Mononuclear cell (primary cell): Measurements from ENCODE around the gene MYO5B. TPM values are rescaled to one million over a fixed set of nuclear protein-coding genes. Genes with fewer than 3 reads are reported as not detected.
"Not testable (repeated sequence)": the region's sequence is repeated elsewhere in the genome, so short reads cannot be mapped to it uniquely, and the experiment has no call there.

Experiments used
- H3K27me3 ChIP-seq: 2 replicates; pipeline ENCODE4 v1.6.0; 2011; ENCODE audit warnings: low read length, control low read depth; ENCODE audit not compliant: insufficient read depth
- H3K4me1 ChIP-seq: 2 replicates; pipeline ENCODE4 v1.5.1; 2011; ENCODE audit warnings: mild to moderate bottlenecking, low read length, control low read depth; ENCODE audit not compliant: insufficient read depth
- H3K4me3 ChIP-seq: 2 replicates; pipeline ENCODE4 v1.5.1; 2011; ENCODE audit warnings: mild to moderate bottlenecking, low read length, moderate library complexity
- H3K9me3 ChIP-seq: 2 replicates; pipeline ENCODE4 v1.5.1; 2011; ENCODE audit warnings: low read depth, mild to moderate bottlenecking, control low read depth, low read length
- total RNA-seq: library from RNA; depleted of rRNA; stranded (reverse); fragments of >200 nt; gene quantifications from one replicate; pipeline ENCODE4 v1.2.3, GENCODE V29; 2012

MYO5B gene
- under 0.01 TPM for total RNA-seq

DNA sequence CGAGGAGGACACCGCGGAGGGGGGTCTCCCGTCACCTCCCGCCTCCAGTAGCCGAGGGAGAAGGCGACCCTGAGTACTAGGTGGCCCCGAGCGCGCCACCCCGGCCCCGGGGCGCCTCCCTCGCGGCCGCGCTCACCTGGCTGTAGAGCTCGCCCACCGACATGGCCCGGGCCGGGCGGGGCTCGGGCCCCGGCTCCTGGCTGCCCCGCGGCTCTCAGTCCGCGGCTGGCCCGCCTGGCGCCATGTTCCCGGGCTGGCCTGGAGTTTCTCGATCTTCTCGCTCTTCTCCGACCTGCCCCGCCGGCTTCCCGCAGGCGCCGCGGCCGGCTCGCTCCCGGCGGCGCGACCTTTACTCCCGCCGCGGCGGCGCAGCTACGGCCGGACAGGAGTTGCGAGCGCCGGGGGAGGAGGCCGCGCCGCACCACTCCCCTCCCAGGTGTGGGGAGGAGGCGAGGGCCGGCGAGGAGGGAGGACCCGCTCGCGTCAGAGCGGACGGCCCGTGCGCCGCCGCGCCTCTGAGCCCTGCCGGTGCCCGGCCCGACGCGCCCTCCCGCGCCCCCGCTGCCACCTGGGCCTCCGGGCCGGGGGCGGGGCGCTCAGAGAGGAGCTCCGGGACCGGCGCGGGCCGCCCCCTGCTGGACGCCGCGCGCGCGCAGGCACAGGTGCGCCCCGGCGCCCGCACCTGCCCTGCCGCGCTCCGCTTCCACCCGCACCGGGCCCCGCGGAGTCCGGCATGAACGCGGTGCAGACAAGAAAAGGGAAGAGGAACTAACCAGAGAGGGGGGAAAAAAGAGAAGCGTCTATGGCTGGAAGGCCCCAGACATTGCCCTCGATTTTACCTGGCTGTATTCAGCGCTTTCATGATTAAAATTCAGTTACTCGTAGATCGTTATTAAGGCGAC is at the start of gene MYO5B:
TSS of gene MYO5B (minus strand) at position 517 of the 902 bp plus-strand sequence. CDS start at position 163, 354 bp downstream.
- Histone ChIP-seq H3K4me1 (peaks cover 8% of the 10 kb centered on the region), H3K4me3 (no peak within 1 kb of the TSS), H3K9me3 (no peaks in the 10 kb centered on the region), H3K27me3 (peaks cover 79% of the 10 kb centered on the region)

- H3K4me1 ChIP-seq, H3K27me3 ChIP-seq, H3K4me3 ChIP-seq, H3K9me3 ChIP-seq: not testable (repeated sequence)
Measured at GRCh38 chr18:50241768-50242167, 46.8 kb upstream of the MYO5B start.

- H3K4me3 ChIP-seq: no peak overlapping the region
- no peaks in the 10 kb centered on the region for H3K4me1 ChIP-seq
- peaks cover 4% of the 10 kb centered on the region for H3K9me3 ChIP-seq
- H3K27me3 ChIP-seq: peaks cover 3% of the 10 kb centered on the region
Measured at GRCh38 chr18:50240080-50240563, 45.2 kb upstream of the MYO5B start.

GRCh38 chr18:50232419-50232818 is 37.5 kb upstream of the MYO5B start:
- Histone ChIP-seq H3K9me3 (no peaks in the 10 kb centered on the region), H3K27me3 (peaks cover 7% of the 10 kb centered on the region), H3K4me3 (no peak overlapping the region), H3K4me1 (no peaks in the 10 kb centered on the region)

- no peaks in the 10 kb centered on the region for H3K9me3 ChIP-seq
- H3K4me1 ChIP-seq: no peaks in the 10 kb centered on the region
- H3K27me3 ChIP-seq: peaks cover 7% of the 10 kb centered on the region
- no peak overlapping the region for H3K4me3 ChIP-seq
Measured at GRCh38 chr18:50231621-50232020, 36.7 kb upstream of the MYO5B start.

- H3K4me1 ChIP-seq, H3K9me3 ChIP-seq, H3K27me3 ChIP-seq, H3K4me3 ChIP-seq: not testable (repeated sequence)
Measured at GRCh38 chr18:50220249-50220648, 25.3 kb upstream of the MYO5B start.

GRCh38 chr18:50218432-50219197 is 23.7 kb upstream of the MYO5B start:
- Histone ChIP-seq H3K4me3 (no peak overlapping the region), H3K9me3 (no peaks in the 10 kb centered on the region), H3K27me3 (no peaks in the 10 kb centered on the region)

DNA sequence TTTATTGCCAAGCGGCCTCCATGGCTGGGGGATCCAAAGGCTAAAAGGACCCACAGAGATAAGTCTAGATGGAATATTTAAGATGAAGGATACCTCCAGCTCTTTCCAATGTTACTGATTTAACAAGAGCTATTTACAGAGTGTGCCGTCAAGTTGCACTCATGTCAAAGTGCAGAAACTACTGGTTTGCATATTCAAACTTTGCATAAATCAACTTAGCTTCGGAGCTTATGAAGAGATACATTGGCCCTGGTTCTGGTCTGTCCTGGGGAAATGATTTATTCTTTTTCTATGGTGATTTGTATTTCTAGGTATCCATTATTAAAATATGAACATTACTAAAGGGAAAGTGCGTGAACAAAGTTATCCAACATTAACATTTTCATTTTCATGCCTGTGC is 14.4 kb upstream of the MYO5B start:
- Histone ChIP-seq H3K4me3 (no peak overlapping the region), H3K27me3 (peaks cover 6% of the 10 kb centered on the region), H3K4me1 (no peaks in the 10 kb centered on the region), H3K9me3 (no peaks in the 10 kb centered on the region)

More at GRCh38 chr18:50218432-50219197, 23.7 kb upstream of the MYO5B start:
- no peaks in the 10 kb centered on the region for H3K4me1 ChIP-seq

DNA sequence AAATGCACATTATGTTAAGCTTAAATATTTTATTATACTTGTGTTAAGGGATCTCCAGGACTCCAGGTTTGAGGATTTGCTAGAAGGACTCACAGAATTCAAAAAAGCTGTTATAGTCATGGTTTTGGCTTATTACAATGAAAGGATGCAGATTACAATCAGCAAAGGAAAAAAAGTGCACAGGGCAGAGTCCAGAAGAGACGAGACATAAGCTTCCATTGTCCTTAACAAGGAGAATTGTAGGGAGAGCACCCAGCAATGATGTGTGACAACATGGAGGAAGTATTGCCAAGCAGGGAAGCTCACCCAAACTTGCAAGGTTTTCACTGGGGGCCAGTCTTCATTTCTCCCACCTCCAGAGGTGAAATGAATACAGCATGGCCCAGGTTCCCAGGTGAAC is 12.8 kb upstream of the MYO5B start:
- Histone ChIP-seq H3K27me3 (peaks cover 19% of the 10 kb centered on the region), H3K9me3 (no peaks in the 10 kb centered on the region), H3K4me3 (no peak overlapping the region), H3K4me1 (no peaks in the 10 kb centered on the region)

- Histone ChIP-seq H3K27me3 (peaks cover 43% of the 10 kb centered on the region), H3K9me3 (no peaks in the 10 kb centered on the region), H3K4me1 (no peaks in the 10 kb centered on the region), H3K4me3 (no peak overlapping the region)
Measured at GRCh38 chr18:50203801-50204604, 9.1 kb upstream of the MYO5B start.

- Histone ChIP-seq H3K27me3 (peaks cover 59% of the 10 kb centered on the region), H3K9me3 (no peaks in the 10 kb centered on the region), H3K4me1 (no peaks in the 10 kb centered on the region), H3K4me3 (no peak overlapping the region)
Measured at GRCh38 chr18:50201476-50202018, 6.6 kb upstream of the MYO5B start.

DNA sequence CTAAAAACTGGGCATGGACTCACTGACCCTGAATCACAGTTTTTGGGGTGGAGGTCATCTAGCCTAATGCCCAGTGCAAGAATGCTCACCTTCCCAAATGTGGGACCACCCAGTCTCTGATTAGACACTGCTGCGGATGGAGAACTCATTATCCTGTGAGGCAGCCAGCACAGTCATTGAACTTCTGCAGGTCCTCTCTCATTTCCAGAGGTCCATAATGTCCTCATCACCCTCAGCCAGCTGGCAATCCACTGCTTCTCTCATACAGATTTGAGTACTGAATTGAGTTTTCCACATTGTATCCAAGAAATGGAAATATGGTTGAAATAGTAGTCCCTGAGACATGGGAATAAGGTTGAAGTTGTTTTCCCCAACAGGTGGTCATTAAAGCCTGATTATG is 5.0 kb upstream of the MYO5B start:
- H3K4me1 ChIP-seq: no peaks in the 10 kb centered on the region
- peaks cover 71% of the 10 kb centered on the region for H3K27me3 ChIP-seq
- H3K4me3 ChIP-seq: no peak overlapping the region

DNA sequence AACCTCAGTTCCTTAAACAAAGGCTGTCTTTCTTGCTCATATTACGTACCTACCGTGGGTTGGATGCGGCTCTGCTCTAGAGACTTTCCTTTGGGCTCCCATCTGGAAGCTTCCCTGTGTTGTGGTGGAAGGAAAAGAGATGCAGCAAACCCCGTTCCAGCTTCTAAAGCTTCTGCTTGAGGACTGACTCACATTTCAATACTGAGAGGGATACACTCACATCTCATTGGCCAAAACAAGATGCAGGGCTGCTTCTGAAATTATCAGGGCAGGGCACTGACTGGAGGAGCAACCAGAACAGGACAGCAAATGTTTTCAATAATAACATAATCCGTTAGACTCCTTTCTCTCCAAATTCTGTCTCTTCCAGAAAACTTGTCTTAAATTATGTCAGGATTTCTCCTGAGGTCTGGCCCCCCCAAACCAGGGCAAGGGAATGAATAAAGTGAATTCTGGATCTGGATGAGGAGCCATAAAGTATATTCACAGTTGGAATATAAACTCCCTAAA is 4.5 kb upstream of the MYO5B start:
- Histone ChIP-seq H3K4me3 (no peak overlapping the region), H3K27me3 (peaks cover 71% of the 10 kb centered on the region), H3K4me1 (peaks cover 4% of the 10 kb centered on the region), H3K9me3 (no peaks in the 10 kb centered on the region)

More for the DNA sequence above, 5.0 kb upstream of the MYO5B start:
- no peaks in the 10 kb centered on the region for H3K9me3 ChIP-seq

GRCh38 chr18:50196261-50196660 is 1.3 kb upstream of the MYO5B start:
- Histone ChIP-seq H3K9me3 (no peaks in the 10 kb centered on the region), H3K4me3 (no peak overlapping the region), H3K4me1 (peaks cover 8% of the 10 kb centered on the region), H3K27me3 (peaks cover 78% of the 10 kb centered on the region)
